SK-N-SH treated with all-trans-retinoic acid at 6 μM for 48 hours (cell line): ENCODE data around the gene CCL17.

Experiments used
- ATAC-seq: fragments of 200-7000 bp; cut with Tn5 transposase; 3 replicates; pipeline ENCODE4 v1.9.1; 2020; ENCODE audit warnings: mild to moderate bottlenecking, moderate library complexity
- ARNTL ChIP-seq: fragments of 450-650 bp; formaldehyde crosslinking; IDR thresholded peaks from 2 replicates; pipeline ENCODE4 v1.5.0; 2020; ENCODE audit warnings: low read depth, mild to moderate bottlenecking, moderate library complexity, borderline replicate concordance
- BACH2 ChIP-seq: fragments of 250-450 bp; sonication (Bioruptor Pico); IDR thresholded peaks from 2 replicates; pipeline ENCODE4 v1.9.0; 2021; ENCODE audit warnings: mild to moderate bottlenecking, borderline replicate concordance
- CREB5 ChIP-seq: fragments of 250-450 bp; sonication (Bioruptor Pico); IDR thresholded peaks from 2 replicates; pipeline ENCODE4 v1.5.1; 2020; ENCODE audit warnings: low read depth, mild to moderate bottlenecking, moderate library complexity
- CSDC2 ChIP-seq: fragments of 250-450 bp; sonication (Bioruptor Pico); IDR thresholded peaks from 2 replicates; pipeline ENCODE4 v1.5.0; 2020; ENCODE audit warnings: mild to moderate bottlenecking, moderate library complexity
- CSRNP3 ChIP-seq: fragments of 250-450 bp; sonication (Bioruptor Pico); IDR thresholded peaks from 2 replicates; pipeline ENCODE4 v1.5.1; 2021; ENCODE audit warnings: mild to moderate bottlenecking, moderate library complexity
- ESRRG ChIP-seq: fragments of 250-450 bp; sonication (Bioruptor Pico); IDR thresholded peaks from 2 replicates; pipeline ENCODE4 v1.6.1; 2021; ENCODE audit warnings: mild to moderate bottlenecking
- GLIS3 ChIP-seq: fragments of 250-450 bp; sonication (Bioruptor Pico); IDR thresholded peaks from 2 replicates; pipeline ENCODE4 v1.5.0; 2020; ENCODE audit warnings: mild to moderate bottlenecking, moderate library complexity
- OSR1 ChIP-seq: fragments of 250-450 bp; sonication (Bioruptor Pico); IDR thresholded peaks from 2 replicates; pipeline ENCODE4 v1.8.0; 2022; ENCODE audit warnings: moderate library complexity, mild to moderate bottlenecking, inconsistent platforms
- PATZ1 ChIP-seq: fragments of 250-450 bp; sonication (Bioruptor Pico); IDR thresholded peaks from 2 replicates; pipeline ENCODE4 v1.8.0; 2020; ENCODE audit warnings: mild to moderate bottlenecking, moderate library complexity, borderline replicate concordance
- POU6F1 ChIP-seq: fragments of 250-450 bp; sonication (Bioruptor Pico); IDR thresholded peaks from 2 replicates; pipeline ENCODE4 v1.8.0; 2021; ENCODE audit warnings: low read depth, mild to moderate bottlenecking, moderate library complexity, borderline replicate concordance
- PPARA ChIP-seq: fragments of 250-450 bp; sonication (Bioruptor Pico); IDR thresholded peaks from 2 replicates; pipeline ENCODE4 v1.5.0; 2020; ENCODE audit warnings: mild to moderate bottlenecking, borderline replicate concordance
- RARB ChIP-seq: fragments of 250-450 bp; sonication (Bioruptor Pico); IDR thresholded peaks from 2 replicates; pipeline ENCODE4 v1.8.0; 2021; ENCODE audit warnings: mild to moderate bottlenecking, moderate library complexity
- SNAI2 ChIP-seq: fragments of 250-450 bp; sonication (Bioruptor Pico); IDR thresholded peaks from 2 replicates; pipeline ENCODE4 v1.5.0; 2020; ENCODE audit warnings: mild to moderate bottlenecking, moderate library complexity
- TCF4 ChIP-seq: fragments of 250-450 bp; sonication (Bioruptor Pico); IDR thresholded peaks from 2 replicates; pipeline ENCODE4 v1.8.0; 2021; ENCODE audit warnings: mild to moderate bottlenecking, moderate library complexity, borderline replicate concordance
- TOX ChIP-seq: fragments of 250-450 bp; sonication (Bioruptor Pico); IDR thresholded peaks from 2 replicates; pipeline ENCODE4 v1.8.0; 2021; ENCODE audit warnings: mild to moderate bottlenecking, moderate library complexity, borderline replicate concordance
- TSHZ2 ChIP-seq: fragments of 250-450 bp; sonication (Bioruptor Pico); IDR thresholded peaks from 2 replicates; pipeline ENCODE4 v1.5.0; 2020; ENCODE audit warnings: mild to moderate bottlenecking, moderate library complexity
- ZC3H10 ChIP-seq: fragments of 250-450 bp; sonication (Bioruptor Pico); IDR thresholded peaks from 2 replicates; pipeline ENCODE4 v1.5.1; 2021; ENCODE audit warnings: mild to moderate bottlenecking, moderate library complexity
- ZFP3 ChIP-seq: fragments of 250-450 bp; sonication (Bioruptor Pico); IDR thresholded peaks from 2 replicates; pipeline ENCODE4 v1.5.0; 2020; ENCODE audit warnings: mild to moderate bottlenecking, moderate library complexity
- ZFP30 ChIP-seq: fragments of 450-650 bp; formaldehyde crosslinking; IDR thresholded peaks from 2 replicates; pipeline ENCODE4 v1.5.0; 2022; ENCODE audit warnings: mild to moderate bottlenecking, moderate library complexity
- ZNF565 ChIP-seq: fragments of 450-650 bp; formaldehyde crosslinking; conservative IDR thresholded peaks from 2 replicates; pipeline ENCODE4 v1.5.0; 2020; ENCODE audit warnings: low read depth, mild to moderate bottlenecking, moderate library complexity
- ZNF70 ChIP-seq: fragments of 450-650 bp; formaldehyde crosslinking; IDR thresholded peaks from 2 replicates; pipeline ENCODE4 v1.5.0; 2020; ENCODE audit warnings: mild to moderate bottlenecking, moderate library complexity
- ZNF8 ChIP-seq: fragments of 450-650 bp; formaldehyde crosslinking; IDR thresholded peaks from 2 replicates; pipeline ENCODE4 v1.5.0; 2020; ENCODE audit warnings: mild to moderate bottlenecking, moderate library complexity

Gene CCL17

GRCh38 chr16:57403965-57404817 lies at the start of gene CCL17:
CCL17 (plus strand) TSS chr16:57404767; CDS start chr16:57413933, 9,166 bp downstream.
- TF ChIP-seq ESRRG, result no peak
- no peak for TF ChIP-seq RARB (CRISPR knock-in tag)
- no peak for TF ChIP-seq ZFP30 (CRISPR knock-in tag)
- TF ChIP-seq CREB5, result no peak
- TF ChIP-seq ZNF565 (CRISPR knock-in tag), result no peak
- TF ChIP-seq CSDC2, result no peak
- no peak for TF ChIP-seq BACH2 (CRISPR knock-in tag)
- no peak for TF ChIP-seq POU6F1 (CRISPR knock-in tag)
- TF ChIP-seq PATZ1 (CRISPR knock-in tag), result no peak
- no peak for TF ChIP-seq ZFP3 (CRISPR knock-in tag)
- no peak for TF ChIP-seq GLIS3 (CRISPR knock-in tag)
- no peak for TF ChIP-seq TSHZ2 (CRISPR knock-in tag)
- no peak for TF ChIP-seq SNAI2 (CRISPR knock-in tag)
- TF ChIP-seq PPARA (CRISPR knock-in tag), result no peak
- TF ChIP-seq TCF4 (CRISPR knock-in tag), result no peak
- TF ChIP-seq ARNTL (CRISPR knock-in tag), result no peak
- no peak for TF ChIP-seq ZC3H10 (CRISPR knock-in tag)
- no peak for TF ChIP-seq OSR1
- no peak for ATAC-seq

- TF ChIP-seq CSRNP3 (CRISPR knock-in tag), result no peak
- no peak for TF ChIP-seq ZNF8 (CRISPR knock-in tag)
- no peak for ATAC-seq
Observed at GRCh38 chr16:57355898-57356414, 48.6 kb upstream of the CCL17 start.

- TF ChIP-seq ZNF70, result no peak
- no peak for TF ChIP-seq OSR1
- TF ChIP-seq ZFP3 (CRISPR knock-in tag), result no peak
- TF ChIP-seq ZFP30 (CRISPR knock-in tag), result no peak
- no peak for TF ChIP-seq PPARA (CRISPR knock-in tag)
- no peak for TF ChIP-seq SNAI2 (CRISPR knock-in tag)
- no peak for TF ChIP-seq TOX (CRISPR knock-in tag)
- TF ChIP-seq POU6F1 (CRISPR knock-in tag), result no peak
- TF ChIP-seq ESRRG, result no peak
- no peak for TF ChIP-seq RARB (CRISPR knock-in tag)
- ATAC-seq, result no peak
Observed at GRCh38 chr16:57356547-57356946, 48.0 kb upstream of the CCL17 start.
